ENCODE data around the gene CCDC57. TPM values are rescaled to one million over a fixed set of nuclear protein-coding genes. Genes with fewer than 3 reads are reported as not detected.

CCDC57 gene
- total and polyA plus RNA-seq, 9 of the 15 experiments (the other 6 are each of a cell fraction or from before 2014, with no cell fraction given), result 0.83 to 36.2 (median 13.6) TPM

- Histone ChIP-seq H3K4me3 (no peak overlapping the region), H3K27ac (ENCODE audit: extremely low read depth, low read depth, low read length) (no peak overlapping the region), H3K9me3 (replicated peaks; ENCODE audit: control insufficient read depth, insufficient read depth, low read depth, low read length) (no peaks in the 10 kb centered on the region; the same call in 1 of the 2 replicates), H3K4me2 (ENCODE audit: insufficient read depth, low read length) (no peak overlapping the region), H3K79me2 (ENCODE audit: control insufficient read depth, insufficient read depth, low read length) (peaks cover 70% of the 10 kb centered on the region), H3K36me3 (ENCODE audit: control insufficient read depth, insufficient read depth, low read length) (peaks cover 88% of the 10 kb centered on the region), H3K9me1 (ENCODE audit: control insufficient read depth, insufficient read depth, low read length) (no peaks in the 10 kb centered on the region), H4K20me1 (replicated peaks; ENCODE audit: control insufficient read depth, insufficient read depth, low read length) (no peaks in the 10 kb centered on the region), H3K27me3 (ENCODE audit: control insufficient read depth in 2 of 2, insufficient read depth in 2 of 2, low read length in 2 of 2) (no peaks in the 10 kb centered on the region), H3K4me1 (replicated peaks in 1 of 2; ENCODE audit: control insufficient read depth in 2 of 2, insufficient read depth in 2 of 2, low read length in 2 of 2) (0 out of 5 replicates have a peak, but pooled peaks cover 0 to 3% of the 10 kb centered on the region in 2 experiments), H3K9ac (ENCODE audit: insufficient read depth in 1 of 2, low read depth in 2 of 2, low read length in 2 of 2) (no peak overlapping the region), H2AFZ (ENCODE audit: low read depth, low read length) (no peak overlapping the region)
- intact Hi-C loops (cut with micrococcal nuclease), result no loop called here
- in situ Hi-C loops (cut with MboI), result no loop called here
- ChIA-PET POLR2A (interaction anchor here (0.9 to 3.5 kb wide), 3 partner anchors 7 to 20 kb away, joined by 3 to 20 read pairs (median 4); no protein-coding TSS in a partner anchor), CTCF (ENCODE audit: low intra/inter-chr PET ratio) (no interaction called here)
- no peak for FAIRE-seq
- no TSS peak for BruUV-seq (replicated peaks)
- ATAC-seq, result no peak
- peak; percentile 52; the same call in 1 of the 2 replicates for TF ChIP-seq ZNF121 (CRISPR knock-in tag; conservative IDR thresholded peaks at IDR 0.05)
- TF ChIP-seq, protein P1, sequence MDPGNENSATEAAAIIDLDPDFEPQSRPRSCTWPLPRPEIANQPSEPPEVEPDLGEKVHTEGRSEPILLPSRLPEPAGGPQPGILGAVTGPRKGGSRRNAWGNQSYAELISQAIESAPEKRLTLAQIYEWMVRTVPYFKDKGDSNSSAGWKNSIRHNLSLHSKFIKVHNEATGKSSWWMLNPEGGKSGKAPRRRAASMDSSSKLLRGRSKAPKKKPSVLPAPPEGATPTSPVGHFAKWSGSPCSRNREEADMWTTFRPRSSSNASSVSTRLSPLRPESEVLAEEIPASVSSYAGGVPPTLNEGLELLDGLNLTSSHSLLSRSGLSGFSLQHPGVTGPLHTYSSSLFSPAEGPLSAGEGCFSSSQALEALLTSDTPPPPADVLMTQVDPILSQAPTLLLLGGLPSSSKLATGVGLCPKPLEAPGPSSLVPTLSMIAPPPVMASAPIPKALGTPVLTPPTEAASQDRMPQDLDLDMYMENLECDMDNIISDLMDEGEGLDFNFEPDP (CRISPR knock-in tag; IDR thresholded peaks at IDR 0.05), result no peak
- no peak for TF ChIP-seq ZNF717 (CRISPR knock-in tag; IDR thresholded peaks at IDR 0.05)
- WGBS (ENCODE audit: insufficient coverage, low coverage, missing lambda C conversion rate), result 98% methylated on average over 14 of the region's 14 CpGs
- DNase-seq (ENCODE audit: extremely low read depth in 1 of 4, low spot score in 3 of 4), result no peak
Measured at GRCh38 chr17:82256242-82256885, 43.7 kb upstream of the CCDC57 start.
